LNCAP (cell line): Measurements from ENCODE around the gene LIPM.

ENCODE experiments used
- CTCF ChIP-seq: fragments of 450-650 bp; IDR thresholded peaks from 2 replicates; pipeline ENCODE4 v1.5.1; 2017; ENCODE audit warnings: mild to moderate bottlenecking

LIPM gene

GRCh38 chr10:88843171-88843570, 40.6 kb downstream of the LIPM start:
- no peak for TF ChIP-seq CTCF

- no peak for TF ChIP-seq CTCF
These were observed 46.0 kb downstream of the LIPM start for GRCh38 chr10:88848499-88848898.

- no peak for TF ChIP-seq CTCF
These were observed 46.7 kb downstream of the LIPM start for GRCh38 chr10:88849234-88849633.

GRCh38 chr10:88850712-88851111, 48.2 kb downstream of the LIPM start:
- TF ChIP-seq CTCF: no peak

GRCh38 chr10:88851706-88852105, 49.2 kb downstream of the LIPM start, which contains the start of gene ANKRD22:
TSS of gene ANKRD22 (minus strand) at chr10:88851844. CDS start at chr10:88851607, 237 bp downstream.
- no peak for TF ChIP-seq CTCF

GRCh38 chr10:88852327-88852726, 49.8 kb downstream of the LIPM start:
- TF ChIP-seq CTCF: no peak

- TF ChIP-seq CTCF: no peak
These were observed 50.8 kb downstream of the LIPM start for GRCh38 chr10:88853155-88853881.

GRCh38 chr10:88854684-88855083, 52.2 kb downstream of the LIPM start:
- no peak for TF ChIP-seq CTCF
